Non-pigmented ciliary epithelial cell (primary cell): Measurements from ENCODE around the gene MDGA2.

ENCODE experiments used
- DNase-seq: peaks from one replicate; pipeline ENCODE4 v3.0.0-alpha.2; 2010; ENCODE audit warnings: low read depth

Gene MDGA2

DNA sequence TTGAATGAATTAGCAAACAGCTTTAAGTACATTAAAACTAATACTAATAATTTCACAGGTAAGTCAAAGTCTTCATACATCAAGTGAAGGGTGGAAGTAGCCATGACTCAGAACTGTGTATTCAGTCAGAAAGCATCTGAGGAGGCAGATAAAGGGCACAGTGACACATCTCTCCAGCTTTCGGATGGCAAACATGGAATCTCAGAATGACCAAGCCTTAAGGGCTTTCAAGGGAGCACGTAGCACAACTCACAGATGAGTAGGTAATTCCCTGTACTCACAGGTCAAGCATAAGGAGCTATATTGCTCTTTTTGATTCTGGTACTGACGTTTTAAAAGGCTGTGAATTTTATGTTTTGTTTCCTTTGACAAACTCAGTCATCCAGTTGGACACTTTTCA lies 56.0 kb downstream of the MDGA2 start:
- DNase-seq, result peak; percentile 2

DNA sequence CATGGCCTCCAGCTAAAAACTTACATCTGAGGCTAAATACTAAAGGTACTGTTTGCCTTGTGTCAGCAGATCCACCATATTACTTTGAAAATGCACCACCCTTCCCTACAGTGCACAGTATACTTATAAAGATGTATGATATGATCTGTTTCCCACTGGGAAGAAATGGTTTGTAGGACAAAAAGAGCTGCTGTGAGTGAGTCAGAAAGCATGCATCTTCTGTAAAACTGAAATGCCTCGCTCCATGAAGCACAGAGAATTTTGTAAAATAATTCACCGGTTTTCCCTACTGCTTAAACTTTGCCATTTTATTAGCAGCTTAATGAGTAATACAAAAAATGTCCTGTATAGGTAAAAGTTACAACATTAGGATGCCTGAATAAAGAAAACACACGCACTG lies 68.8 kb downstream of the MDGA2 start:
- DNase-seq, result no peak

DNA sequence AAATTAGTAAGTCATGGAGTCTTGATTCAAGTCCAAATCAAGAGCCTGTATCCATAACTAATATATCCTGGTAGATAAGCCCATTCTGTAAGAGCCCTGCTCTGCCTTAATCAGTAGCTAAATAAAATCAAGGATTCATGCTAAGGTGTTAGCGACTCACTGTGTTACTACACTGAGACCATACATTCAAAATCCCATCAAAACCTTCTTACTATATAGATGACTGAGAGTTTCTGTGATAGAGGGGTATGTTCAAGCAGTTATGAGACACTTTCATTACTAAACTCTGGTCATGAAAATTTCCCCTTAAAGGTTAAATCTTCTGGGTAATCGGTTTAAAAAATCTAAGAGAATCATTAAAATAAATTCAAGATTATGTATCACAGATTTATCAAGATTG lies 78.5 kb downstream of the MDGA2 start:
- no peak for DNase-seq

DNA sequence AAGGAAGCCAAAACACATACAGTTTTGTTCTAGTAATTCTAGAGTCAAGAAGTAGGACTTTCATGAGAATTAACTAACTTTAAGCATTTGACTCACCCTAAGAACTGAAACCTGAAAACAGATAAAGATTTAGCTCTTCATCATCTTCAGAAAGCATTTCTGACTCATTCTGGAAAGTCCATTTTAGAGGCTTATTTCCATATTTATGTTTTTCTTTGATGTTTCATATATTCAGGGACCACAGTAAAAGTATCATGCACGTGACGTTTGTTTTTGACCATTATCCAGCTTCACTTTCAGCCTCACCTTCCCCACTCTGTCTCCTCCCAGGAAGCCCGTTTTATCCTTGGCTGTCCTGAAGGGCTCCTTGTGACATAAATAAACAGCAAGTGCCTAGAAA lies 79.2 kb downstream of the MDGA2 start:
- DNase-seq, result no peak

DNA sequence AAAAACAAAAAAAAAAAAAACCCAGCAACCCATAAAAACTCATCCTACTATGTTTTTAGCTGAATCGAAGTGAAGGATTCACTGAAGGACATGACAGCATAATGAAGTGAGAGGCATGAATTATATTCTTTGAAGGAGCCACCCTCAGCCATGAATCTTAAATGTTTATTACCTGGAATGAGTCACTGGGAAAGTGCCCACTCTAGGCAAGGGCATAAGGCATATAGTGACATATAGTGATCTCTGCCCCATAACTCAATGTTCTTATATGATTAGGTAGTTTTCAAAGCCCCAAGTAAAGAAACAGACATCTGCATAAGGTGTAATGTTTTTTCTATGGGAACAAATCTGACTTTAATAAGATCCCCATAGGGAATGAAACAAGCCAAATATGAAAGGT lies 79.9 kb downstream of the MDGA2 start:
- no peak for DNase-seq

DNA sequence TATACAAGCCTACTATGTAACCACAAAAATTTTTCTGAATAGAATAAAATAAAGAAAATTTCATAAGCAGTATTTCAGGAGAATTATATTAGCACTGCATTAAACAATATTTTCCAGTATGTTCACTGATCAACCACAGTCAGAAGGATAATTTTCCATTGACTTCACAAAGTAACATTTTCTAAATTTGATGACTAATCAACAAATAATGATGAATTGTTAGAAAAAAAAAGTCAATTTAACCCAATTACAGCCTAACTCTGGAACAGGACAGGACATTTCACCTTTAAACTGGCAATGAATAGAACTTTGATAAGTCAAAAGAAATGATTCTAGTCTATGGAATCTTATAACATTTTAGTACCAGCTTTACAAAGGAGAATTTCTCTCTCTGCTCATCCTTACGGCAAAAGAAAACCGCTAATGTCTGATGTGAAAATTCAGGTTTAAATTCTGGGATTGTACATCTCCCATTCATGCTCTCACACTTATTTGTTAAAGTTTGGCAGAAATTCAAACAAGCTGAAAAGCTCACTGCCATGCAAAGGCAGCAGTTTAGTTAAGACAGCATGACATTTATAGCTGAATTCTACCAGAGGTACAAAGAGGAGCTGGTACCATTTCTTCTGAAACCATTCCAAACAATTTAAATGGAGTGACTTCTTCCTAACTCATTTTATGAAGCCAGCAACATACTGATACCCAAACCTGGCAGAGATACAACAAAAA lies 84.5 kb downstream of the MDGA2 start:
- no peak for DNase-seq

DNA sequence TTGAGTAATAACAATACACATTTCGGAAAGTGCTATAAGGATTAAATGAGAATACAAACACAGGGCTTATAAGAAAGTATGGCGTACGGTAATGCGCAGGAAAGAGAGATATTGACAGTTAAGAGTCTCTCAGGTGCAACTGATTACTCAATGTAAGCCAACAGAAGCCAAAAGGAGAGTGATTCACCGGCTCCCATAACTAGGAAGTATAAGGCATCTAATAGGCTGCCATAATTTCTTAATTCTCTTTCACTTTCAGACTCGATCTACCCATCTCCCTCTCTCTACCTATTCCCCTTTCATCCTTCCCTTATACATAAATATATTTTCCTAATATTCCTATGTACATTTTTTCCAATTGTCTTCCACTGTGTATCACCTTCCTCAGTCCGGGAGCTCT lies 90.0 kb downstream of the MDGA2 start:
- no peak for DNase-seq

DNA sequence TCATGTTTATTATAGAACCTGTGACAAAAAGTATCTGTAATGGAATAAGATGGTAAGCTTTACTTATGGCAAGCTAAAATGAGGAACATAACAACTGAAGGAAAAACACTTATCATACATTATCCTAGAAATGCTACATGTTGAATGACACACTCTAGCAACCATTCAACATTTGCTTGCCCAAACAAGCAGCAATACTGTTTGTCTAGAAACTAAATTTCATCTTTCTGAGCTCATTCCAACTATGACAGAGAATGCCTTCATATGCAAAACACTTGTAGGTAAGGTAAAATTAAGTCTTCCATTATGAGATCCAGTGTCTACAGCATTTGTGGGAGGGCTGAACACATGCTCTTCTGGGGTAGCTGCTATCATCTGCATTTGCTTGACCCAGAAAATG lies 108.1 kb downstream of the MDGA2 start:
- no peak for DNase-seq

DNA sequence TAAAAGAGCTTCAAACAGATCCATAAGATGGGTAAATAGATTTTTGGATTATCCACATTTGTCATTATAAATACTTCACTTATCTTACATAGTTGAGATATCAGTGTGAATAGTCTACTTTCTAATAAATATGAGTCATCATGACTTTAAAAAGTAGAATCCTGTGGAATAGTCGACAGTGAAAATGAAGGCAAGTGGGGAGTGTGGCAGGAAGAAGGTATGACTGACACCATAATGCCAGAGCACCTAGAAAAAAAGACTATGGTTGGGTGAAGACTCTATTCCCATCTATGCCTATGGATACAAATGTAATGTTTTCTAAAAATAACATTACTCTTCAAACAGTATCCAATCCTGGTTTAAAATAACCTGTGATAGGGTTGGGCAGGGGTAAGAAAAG lies 117.5 kb downstream of the MDGA2 start:
- DNase-seq, result no peak

DNA sequence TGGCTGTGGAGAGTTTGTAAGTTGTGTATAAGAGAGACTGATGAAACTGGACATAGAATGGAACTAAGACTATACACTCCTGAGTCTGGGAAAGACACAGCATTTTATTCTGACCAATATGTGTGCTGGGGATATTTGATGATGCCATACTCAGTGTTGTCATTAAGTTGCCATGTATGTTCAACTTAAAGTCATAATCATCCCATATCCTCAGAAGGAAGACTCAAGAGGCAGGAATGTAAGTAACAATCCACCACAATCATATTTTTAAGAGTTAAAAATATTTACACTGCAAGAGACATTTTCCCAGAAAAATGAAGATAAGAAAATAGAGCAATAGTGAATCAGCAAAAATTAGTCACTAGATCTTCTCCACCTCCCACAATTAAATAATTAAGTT lies 120.1 kb downstream of the MDGA2 start:
- DNase-seq, result no peak

DNA sequence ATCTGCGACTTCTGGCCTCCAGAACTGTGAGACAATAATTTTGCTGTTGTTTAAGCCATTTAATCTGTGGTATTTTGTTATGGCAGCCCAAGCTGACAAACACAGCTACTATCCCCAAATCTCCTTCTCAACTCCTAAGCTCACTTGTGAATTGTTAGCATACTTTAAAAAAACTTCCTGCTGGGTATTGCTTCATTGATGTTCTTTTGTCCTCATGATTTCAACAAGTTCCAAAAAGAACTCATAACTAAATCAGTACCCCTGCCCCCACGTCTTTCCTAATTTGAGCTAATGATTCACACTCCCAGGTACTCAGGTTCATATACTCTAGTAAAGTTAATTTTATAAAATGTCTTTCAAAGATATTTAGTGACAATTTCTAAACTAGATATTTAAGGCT lies 125.5 kb downstream of the MDGA2 start:
- DNase-seq, result no peak

DNA sequence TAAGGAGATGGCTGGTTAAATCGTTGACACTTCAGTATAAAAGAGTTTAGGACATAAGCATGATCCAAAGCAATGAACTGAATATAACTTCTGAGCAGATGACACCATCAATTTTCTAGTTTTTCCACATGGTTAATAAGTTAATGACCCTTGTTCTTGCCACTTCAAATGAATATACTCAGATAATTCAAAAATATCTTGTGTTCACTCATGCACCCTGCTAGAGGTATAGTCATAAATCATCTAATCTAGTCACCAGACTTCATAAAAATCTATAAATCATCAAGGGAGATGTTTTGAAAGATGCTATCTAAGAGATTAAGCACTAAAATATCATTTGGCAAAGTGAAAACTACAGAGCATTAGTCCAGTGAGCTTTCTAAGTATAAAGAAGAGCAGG lies 131.9 kb downstream of the MDGA2 start:
- no peak for DNase-seq

DNA sequence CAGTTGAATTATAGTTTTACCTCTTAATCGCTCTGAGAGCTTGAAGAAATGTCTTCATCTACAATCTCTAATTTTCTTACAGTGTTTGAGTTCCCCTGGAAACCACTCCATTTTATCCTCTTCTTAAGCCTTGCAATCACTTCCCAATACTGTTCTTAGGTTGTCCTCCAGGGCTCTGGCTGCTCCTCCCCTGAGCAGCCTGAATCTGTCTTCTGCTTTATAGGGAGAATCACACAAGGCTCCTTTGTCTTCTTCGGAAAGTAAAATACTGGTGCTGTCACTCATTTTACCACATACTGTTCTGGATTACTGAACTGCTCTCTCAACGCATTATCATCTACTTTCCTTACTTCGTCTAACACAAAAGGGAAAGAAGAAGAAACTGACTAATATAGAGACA lies 133.7 kb downstream of the MDGA2 start:
- no peak for DNase-seq

DNA sequence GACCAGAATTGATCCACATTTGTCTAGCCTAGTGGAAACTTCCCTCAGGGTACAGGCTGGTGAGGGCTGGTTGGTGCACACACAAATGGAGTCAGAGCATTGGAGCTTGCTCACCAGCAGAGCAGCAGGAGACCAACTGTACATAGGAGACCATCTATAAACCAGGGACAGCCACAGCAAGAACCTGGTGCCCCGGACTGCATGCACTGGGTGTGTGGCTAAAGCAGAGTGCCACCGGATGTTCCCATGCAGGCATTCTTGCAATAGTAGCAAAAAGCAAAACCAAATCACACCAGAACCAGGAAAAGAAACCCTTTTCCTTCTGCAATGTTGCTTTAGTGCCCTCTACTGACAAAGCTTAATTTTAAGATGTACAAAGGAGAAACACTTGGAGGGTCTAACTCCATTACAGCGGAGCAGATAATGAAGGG lies 136.4 kb downstream of the MDGA2 start:
- DNase-seq, result no peak

DNA sequence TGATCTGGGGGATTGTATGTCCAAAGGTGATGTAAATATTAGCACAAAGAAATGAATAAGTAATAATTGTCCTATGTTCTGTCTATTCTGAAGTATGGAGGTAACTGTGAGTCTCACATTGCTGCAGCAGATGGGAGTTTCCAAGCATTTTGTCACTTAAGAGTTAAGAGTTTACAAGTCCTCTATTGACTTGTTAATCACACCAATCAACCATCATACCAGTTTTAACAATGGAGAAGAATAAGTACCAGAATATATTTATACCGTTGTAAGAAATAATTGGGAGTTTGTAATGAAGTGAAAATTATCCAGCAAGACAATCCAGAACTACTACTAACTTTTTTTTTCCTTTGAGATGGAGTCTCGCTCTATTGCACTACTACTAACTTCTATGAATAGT lies 139.1 kb downstream of the MDGA2 start:
- no peak for DNase-seq

DNA sequence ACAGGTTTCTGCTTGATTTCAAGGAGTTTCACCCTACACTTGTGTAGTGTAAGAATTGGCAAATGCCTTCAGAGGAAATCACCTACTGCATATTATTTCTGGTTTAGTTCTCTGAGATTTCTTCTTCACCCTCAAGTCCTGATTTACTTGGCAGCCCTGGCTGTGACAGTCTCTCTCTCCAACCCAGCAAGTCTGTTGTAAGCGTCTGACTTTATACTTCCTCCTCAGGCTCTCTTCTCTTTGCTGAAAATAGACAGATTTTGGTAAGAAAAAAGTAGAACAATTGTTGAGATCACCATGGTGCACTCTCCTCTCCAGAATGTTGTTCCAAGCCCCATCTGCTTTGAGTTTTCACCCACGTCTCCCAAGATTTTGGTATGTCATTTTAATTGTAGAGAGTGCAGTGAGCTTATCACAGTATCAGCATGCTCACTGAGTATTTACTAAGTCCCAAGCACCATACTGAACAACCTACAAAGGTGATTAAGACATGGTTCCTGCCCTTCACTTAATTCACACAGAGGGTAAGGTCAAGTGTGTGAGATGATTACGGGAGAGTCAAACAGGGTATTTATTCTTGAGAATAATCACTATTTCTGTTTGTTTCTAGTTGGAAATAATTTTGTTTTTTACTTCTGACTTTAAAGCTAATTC lies 148.7 kb downstream of the MDGA2 start:
- DNase-seq, result no peak

DNA sequence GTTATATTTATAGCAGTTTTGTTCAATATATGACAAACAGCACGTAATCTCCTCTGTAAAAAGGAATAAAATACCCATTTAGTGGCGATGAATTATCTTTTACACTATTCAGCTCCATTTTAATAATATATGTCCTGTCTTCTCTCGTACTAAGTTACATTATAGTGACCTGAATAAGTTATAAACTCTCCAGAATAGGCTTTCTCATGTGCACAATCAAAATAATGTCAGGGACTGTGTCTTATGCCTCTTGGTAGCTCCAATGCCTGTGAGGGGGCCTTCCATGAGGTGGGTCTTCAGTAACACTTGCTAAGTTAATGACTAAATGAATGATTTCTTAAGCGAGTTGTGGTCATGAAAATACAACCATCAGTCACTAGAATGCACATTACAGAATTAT lies 150.9 kb downstream of the MDGA2 start:
- DNase-seq, result no peak

DNA sequence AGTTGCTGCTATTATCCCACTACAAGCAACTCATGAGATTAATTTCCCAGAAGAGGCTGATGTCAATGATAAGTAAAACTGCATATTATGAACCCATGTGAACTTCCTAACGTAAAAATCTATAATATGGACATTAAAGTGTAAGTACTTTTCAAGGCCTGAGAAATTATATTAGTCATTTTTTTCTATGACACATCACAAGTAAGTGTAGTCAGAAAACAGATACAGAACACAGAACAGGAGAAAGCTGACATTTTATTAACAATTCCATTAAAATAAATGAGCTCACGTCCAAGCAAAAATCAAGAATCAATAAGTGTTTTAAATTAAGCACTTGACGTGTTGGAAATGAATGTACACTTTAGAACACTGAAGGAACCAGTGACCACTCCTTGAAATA lies 155.0 kb downstream of the MDGA2 start:
- no peak for DNase-seq

DNA sequence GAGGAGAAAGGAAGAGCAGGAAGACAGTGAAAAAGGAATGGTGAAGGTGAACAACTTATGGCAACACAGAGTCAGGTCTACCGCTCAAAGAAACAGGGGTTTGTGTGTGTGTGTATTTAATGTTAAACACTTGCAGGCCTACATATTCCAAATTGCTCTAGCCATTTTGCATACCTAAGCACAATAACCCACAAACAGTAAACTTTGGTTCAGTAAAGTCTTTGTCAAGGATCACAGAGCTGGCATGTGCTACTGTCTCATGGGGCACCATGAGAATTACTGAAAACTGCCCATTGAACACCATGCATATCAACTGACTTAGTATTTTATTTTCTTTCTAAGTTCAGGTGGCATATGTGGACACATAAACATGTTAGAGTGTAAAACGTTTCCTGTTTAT lies 163.6 kb downstream of the MDGA2 start:
- DNase-seq, result no peak

DNA sequence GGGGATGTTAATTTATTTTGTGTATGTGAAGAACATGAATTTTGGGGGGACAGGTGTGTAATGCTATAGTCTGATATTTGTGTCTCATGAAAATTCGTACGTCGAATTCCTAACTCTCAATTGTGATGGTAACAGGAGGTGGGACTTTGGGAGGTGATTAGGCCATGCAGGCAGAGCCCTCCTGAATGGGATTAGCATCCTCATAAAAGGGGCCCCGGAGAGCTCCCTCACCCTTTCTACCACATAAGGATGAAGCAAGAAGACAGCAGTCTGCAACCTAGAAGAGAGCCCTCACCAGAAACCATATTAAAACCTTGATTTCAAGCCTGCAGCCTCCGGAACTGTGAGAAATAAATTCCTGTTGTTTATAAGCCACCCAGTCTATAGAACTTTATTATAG lies 165.4 kb downstream of the MDGA2 start:
- no peak for DNase-seq

DNA sequence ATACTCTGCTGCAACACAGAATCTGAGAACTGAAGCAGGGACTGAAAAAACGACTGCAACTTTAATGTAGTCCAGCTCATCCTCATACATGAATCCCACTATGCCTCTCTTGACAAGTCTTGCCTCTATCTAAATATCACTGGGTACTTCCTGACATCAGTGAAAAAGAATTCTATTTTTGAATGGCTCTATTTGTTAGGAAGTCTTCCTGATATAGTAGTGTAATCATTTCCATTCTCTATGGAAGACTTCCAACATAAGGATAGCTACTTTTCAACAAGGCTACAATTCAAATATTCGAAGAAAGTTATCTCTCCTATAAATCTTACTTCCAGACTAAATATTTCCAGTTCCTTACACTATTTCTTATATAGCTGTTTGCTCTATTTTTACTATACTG lies 167.5 kb downstream of the MDGA2 start:
- DNase-seq, result no peak

DNA sequence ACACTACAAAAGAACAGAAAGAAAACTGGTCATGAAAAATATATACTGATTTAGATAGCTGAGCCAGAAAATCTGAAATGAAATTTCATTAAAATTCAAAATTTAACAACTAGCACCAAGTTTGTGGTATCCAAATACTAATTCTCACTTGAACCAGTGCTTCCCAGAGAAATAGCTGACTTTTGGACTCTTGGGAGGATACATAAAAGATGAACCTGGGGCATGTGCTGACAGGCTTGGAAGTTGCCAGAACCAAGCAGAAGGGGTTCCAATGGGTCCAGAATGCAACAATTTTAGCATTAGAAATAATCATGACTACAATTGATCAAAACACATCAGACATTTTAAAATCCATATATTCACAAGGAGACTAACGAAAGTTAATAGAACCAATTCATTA lies 175.0 kb downstream of the MDGA2 start:
- no peak for DNase-seq

DNA sequence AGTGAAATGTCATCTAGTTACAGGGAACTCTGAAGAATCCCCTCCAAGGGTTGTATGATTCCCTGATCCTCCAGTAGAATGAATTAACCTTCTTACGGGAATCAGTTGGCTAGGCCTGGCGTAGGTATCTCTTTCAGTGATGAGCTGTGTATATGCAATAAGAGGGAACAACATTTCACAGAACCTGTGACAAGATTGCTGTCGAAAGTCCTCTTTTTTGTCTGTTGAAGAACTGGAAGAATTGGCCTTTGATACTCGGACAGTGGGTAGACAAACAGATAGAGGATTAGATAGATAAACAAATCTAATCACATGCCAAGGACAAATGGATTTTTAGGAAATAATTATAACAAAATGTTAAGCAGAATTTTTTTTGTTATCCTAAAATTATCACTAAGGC lies 184.6 kb downstream of the MDGA2 start:
- no peak for DNase-seq

DNA sequence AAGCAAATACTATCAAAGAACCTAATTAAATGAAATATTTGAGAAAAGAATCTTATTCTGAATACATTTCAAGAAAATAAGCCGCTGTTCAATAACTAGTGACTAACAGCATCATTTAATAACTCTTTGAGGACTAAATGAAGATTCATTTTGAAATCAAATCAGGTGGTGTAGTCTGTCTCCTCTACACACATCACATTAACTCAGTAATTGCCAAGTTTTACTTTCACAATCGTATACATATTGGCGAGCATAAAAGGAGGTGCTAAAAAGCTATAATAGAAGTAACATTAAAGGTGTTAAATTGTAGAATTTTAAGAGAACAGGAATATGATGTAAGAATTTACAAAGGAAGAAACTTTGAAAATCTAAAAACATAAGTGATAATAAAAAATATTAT lies 185.1 kb downstream of the MDGA2 start:
- DNase-seq, result no peak
